COLO668 (cell line): ENCODE results near the gene MLX.
A peak's percentile ranks its signal among the peaks of the same experiment; 100 is the strongest.

Source experiments
- DNase-seq: peaks from one replicate; lab custom pipeline; 2025; ENCODE audit not compliant: unreplicated experiment; lab: John Stamatoyannopoulos, UW

MLX gene

GRCh38 chr17:42566883-42567573, at the start of gene MLX:
Gene MLX (plus strand): TSS chr17:42567100. CDS start chr17:42567125, 25 bp downstream.
- peak; percentile 93 for DNase-seq

GRCh38 chr17:42517516-42517915, 49.4 kb upstream of the MLX start:
- DNase-seq = peak; percentile 51

GRCh38 chr17:42518046-42518754, 48.7 kb upstream of the MLX start:
- DNase-seq = no peak

- no peak for DNase-seq
Measured at GRCh38 chr17:42518755-42519545, 48.0 kb upstream of the MLX start.

- no peak for DNase-seq
Measured at GRCh38 chr17:42519546-42520491, 47.1 kb upstream of the MLX start.

- no peak for DNase-seq
Measured at GRCh38 chr17:42520540-42520951, 46.4 kb upstream of the MLX start.

GRCh38 chr17:42521036-42521435, 45.9 kb upstream of the MLX start:
- no peak for DNase-seq

- DNase-seq = no peak
Measured at GRCh38 chr17:42521666-42522262, 45.1 kb upstream of the MLX start.

GRCh38 chr17:42522263-42522790, 44.6 kb upstream of the MLX start:
- no peak for DNase-seq

- no peak for DNase-seq
Measured at GRCh38 chr17:42522798-42523278, 44.1 kb upstream of the MLX start.

- DNase-seq = no peak
Measured at GRCh38 chr17:42525221-42525620, 41.7 kb upstream of the MLX start.

- no peak for DNase-seq
Measured at GRCh38 chr17:42526031-42526444, 40.9 kb upstream of the MLX start.

GRCh38 chr17:42527932-42528331, 39.0 kb upstream of the MLX start:
- no peak for DNase-seq

GRCh38 chr17:42529061-42529460, 37.8 kb upstream of the MLX start:
- DNase-seq = no peak

GRCh38 chr17:42530952-42531454, 35.9 kb upstream of the MLX start:
- DNase-seq = peak; percentile 33

GRCh38 chr17:42531455-42532354, 35.2 kb upstream of the MLX start:
- peak; percentile 69 for DNase-seq

- peak; percentile 5 for DNase-seq
Measured at GRCh38 chr17:42535155-42536047, 31.5 kb upstream of the MLX start.

- DNase-seq = peak; percentile 92
Measured at GRCh38 chr17:42536048-42536371, 30.9 kb upstream of the MLX start, which contains the start of gene NAGLU. Gene NAGLU (plus strand): TSS chr17:42536241. CDS start chr17:42536273, 32 bp downstream.
